HepG2 (cell line): ENCODE measurements around the gene FAM169A. TPM values are rescaled to one million over a fixed set of nuclear protein-coding genes. Genes with fewer than 3 reads are reported as not detected.

ENCODE experiments used
- ATF7 ChIP-seq, 2 experiments: fragments of 450-650 bp in 1 of 2; sonication (generic) in 1 of 2; formaldehyde crosslinking in 1 of 2; IDR thresholded peaks; 2 replicates each; pipeline versions ENCODE4 v1.4.0 to v1.6.1; 2016 to 2020; ENCODE audit warnings: antibody characterized with exemption in 1 of 2, mild to moderate bottlenecking in 1 of 2, missing genetic modification reagents in 1 of 2
- ELF4 ChIP-seq: sonication (generic); formaldehyde crosslinking; IDR thresholded peaks from 2 replicates; pipeline ENCODE4 v1.5.0; 2020; ENCODE audit warnings: missing genetic modification reagents, mild to moderate bottlenecking, moderate library complexity, borderline replicate concordance
- FOSL1 ChIP-seq: sonication (generic); formaldehyde crosslinking; IDR thresholded peaks from 2 replicates; pipeline ENCODE4 v1.9.0; 2021; ENCODE audit warnings: missing genetic modification reagents, borderline replicate concordance
- KDM3A ChIP-seq: IDR thresholded peaks from 2 replicates; pipeline ENCODE4 v1.6.1; 2018; ENCODE audit warnings: low read depth, missing compliant biosample characterization
- KLF12 ChIP-seq: sonication (generic); formaldehyde crosslinking; IDR thresholded peaks from 2 replicates; pipeline ENCODE4 v1.4.0; 2020; ENCODE audit warnings: missing genetic modification reagents, borderline replicate concordance
- MEIS1 ChIP-seq: sonication (generic); formaldehyde crosslinking; IDR thresholded peaks from 2 replicates; pipeline ENCODE4 v1.9.0; 2021; ENCODE audit warnings: mild to moderate bottlenecking, missing genetic modification reagents, moderate library complexity, borderline replicate concordance
- MTF2 ChIP-seq: sonication (generic); formaldehyde crosslinking; IDR thresholded peaks from 2 replicates; pipeline ENCODE4 v1.5.0; 2020; ENCODE audit warnings: missing genetic modification reagents, borderline replicate concordance
- PCBP2 ChIP-seq: fragments of 200-400 bp; formaldehyde crosslinking; optimal IDR thresholded peaks from 2 replicates; pipeline ENCODE3; 2018; ENCODE audit warnings: low read length, low read depth; ENCODE audit not compliant: poor library complexity, severe bottlenecking
- SNAPC2 ChIP-seq: sonication (generic); formaldehyde crosslinking; IDR thresholded peaks from 2 replicates; pipeline ENCODE4 v1.8.1; 2022; ENCODE audit warnings: mild to moderate bottlenecking, missing genetic modification reagents
- ZBTB7B ChIP-seq: sonication (generic); formaldehyde crosslinking; IDR thresholded peaks from 2 replicates; pipeline ENCODE4 v1.4.0; 2020; ENCODE audit warnings: missing genetic modification reagents
- ZNF224 ChIP-seq: sonication (generic); formaldehyde crosslinking; IDR thresholded peaks from 2 replicates; pipeline ENCODE4 v1.5.0; 2020; ENCODE audit warnings: mild to moderate bottlenecking, missing genetic modification reagents
- ZNF687 ChIP-seq: sonication (generic); formaldehyde crosslinking; IDR thresholded peaks from 2 replicates; pipeline ENCODE4 v1.5.1; 2020; ENCODE audit warnings: mild to moderate bottlenecking, missing genetic modification reagents, moderate library complexity
- ZNF768 ChIP-seq: sonication (generic); formaldehyde crosslinking; IDR thresholded peaks from 2 replicates; pipeline ENCODE4 v1.4.0; 2020; ENCODE audit warnings: missing genetic modification reagents
- ZNF879 ChIP-seq: sonication (generic); formaldehyde crosslinking; IDR thresholded peaks from 2 replicates; pipeline ENCODE4 v1.8.1; 2023; ENCODE audit warnings: missing genetic modification reagents
- polyA plus RNA-seq, 8 experiments: library from polyadenylated mRNA; depleted of rRNA in 3 of 8; stranded (reverse) in 7 of 8; unstranded in 1 of 8; fragments of >200 nt; fragmentation: Illumina TruSeq in 4 of 8; extraction: Trizol in 4 of 8; gene quantifications; 2 replicates each; pipeline versions ENCODE4 v1.2.1 to v1.2.3, GENCODE V29; 2011 to 2016; ENCODE audit warnings: low read depth in 4 of 8, missing spikeins in 1 of 8, mixed read lengths in 1 of 8; ENCODE audit not compliant: insufficient read depth in 1 of 8
- total RNA-seq, 5 experiments: library from RNA; depleted of rRNA; stranded (reverse); fragments of >200 nt; fragmentation: Illumina TruSeq; extraction: Trizol; gene quantifications; 2 replicates each; pipeline ENCODE4 v1.2.3, GENCODE V29; 2016; ENCODE audit warnings: low read depth in 1 of 5
- TF ChIP-seq, protein P1 (sequence below): IDR thresholded peaks from 2 replicates; pipeline ENCODE4 v1.6.1; 2012; ENCODE audit warnings: low read length, improper control_type of control experiment
- TF ChIP-seq, protein P2 (sequence below): sonication (generic); formaldehyde crosslinking; IDR thresholded peaks from 2 replicates; pipeline ENCODE4 v1.8.0; 2022; ENCODE audit warnings: missing genetic modification reagents, low read depth, mild to moderate bottlenecking, borderline replicate concordance
- TF ChIP-seq, protein P3 (sequence below): sonication (generic); formaldehyde crosslinking; IDR thresholded peaks from 2 replicates; pipeline ENCODE4 v1.8.0; 2022; ENCODE audit warnings: mild to moderate bottlenecking, missing genetic modification reagents, moderate library complexity
- TF ChIP-seq, protein P4 (sequence below): sonication (generic); formaldehyde crosslinking; IDR thresholded peaks from 2 replicates; pipeline ENCODE4 v1.4.0; 2020; ENCODE audit warnings: missing genetic modification reagents
- TF ChIP-seq, protein P5 (sequence below): sonication (generic); formaldehyde crosslinking; IDR thresholded peaks from 2 replicates; pipeline ENCODE4 v1.4.0; 2020; ENCODE audit warnings: missing genetic modification reagents

Gene FAM169A
- total and polyA plus RNA-seq, 2 of the 13 experiments (the other 11 are each of a cell fraction or from before 2014, with no cell fraction given) = 21.1 to 110 TPM

DNA sequence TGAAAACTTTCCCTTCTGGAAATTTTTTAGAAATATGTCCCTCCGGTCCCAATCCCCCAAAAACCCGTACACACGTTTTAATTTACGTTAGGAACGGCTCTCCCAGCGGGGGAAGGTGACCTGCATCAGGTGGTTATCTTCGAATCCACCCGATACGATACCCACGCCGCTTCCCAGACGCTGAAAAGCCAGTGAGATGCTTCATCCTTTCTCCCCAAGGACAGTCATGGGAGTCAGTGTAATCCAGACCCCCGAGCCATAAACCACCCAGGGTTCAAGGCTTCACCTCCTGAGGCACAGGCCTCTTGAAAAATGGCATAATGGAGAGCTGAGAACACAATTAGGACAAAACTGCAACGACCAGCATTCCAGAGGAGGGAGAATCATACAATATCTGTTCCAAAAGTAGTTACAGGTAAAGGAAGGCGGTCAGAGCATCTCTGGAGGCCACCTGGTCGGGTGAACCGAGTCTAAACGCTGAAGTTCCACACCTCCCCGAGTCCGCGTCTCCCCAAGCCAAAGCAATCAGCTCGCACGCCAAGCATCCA lies 857 bp downstream of the FAM169A start (continued):
- TF ChIP-seq, protein P1, sequence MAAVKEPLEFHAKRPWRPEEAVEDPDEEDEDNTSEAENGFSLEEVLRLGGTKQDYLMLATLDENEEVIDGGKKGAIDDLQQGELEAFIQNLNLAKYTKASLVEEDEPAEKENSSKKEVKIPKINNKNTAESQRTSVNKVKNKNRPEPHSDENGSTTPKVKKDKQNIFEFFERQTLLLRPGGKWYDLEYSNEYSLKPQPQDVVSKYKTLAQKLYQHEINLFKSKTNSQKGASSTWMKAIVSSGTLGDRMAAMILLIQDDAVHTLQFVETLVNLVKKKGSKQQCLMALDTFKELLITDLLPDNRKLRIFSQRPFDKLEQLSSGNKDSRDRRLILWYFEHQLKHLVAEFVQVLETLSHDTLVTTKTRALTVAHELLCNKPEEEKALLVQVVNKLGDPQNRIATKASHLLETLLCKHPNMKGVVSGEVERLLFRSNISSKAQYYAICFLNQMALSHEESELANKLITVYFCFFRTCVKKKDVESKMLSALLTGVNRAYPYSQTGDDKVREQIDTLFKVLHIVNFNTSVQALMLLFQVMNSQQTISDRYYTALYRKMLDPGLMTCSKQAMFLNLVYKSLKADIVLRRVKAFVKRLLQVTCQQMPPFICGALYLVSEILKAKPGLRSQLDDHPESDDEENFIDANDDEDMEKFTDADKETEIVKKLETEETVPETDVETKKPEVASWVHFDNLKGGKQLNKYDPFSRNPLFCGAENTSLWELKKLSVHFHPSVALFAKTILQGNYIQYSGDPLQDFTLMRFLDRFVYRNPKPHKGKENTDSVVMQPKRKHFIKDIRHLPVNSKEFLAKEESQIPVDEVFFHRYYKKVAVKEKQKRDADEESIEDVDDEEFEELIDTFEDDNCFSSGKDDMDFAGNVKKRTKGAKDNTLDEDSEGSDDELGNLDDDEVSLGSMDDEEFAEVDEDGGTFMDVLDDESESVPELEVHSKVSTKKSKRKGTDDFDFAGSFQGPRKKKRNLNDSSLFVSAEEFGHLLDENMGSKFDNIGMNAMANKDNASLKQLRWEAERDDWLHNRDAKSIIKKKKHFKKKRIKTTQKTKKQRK = no peak
- TF ChIP-seq MEIS1 (CRISPR knock-in tag) (no peak), ZNF687 (CRISPR knock-in tag) (peak; percentile 54; the same call in 1 of the 2 replicates), PCBP2 (no peak), ZNF879 (no peak), ZNF768 (no peak), SNAPC2 (CRISPR knock-in tag) (no peak), ZBTB7B (no peak), MTF2 (no peak), KDM3A (no peak), ELF4 (no peak), FOSL1 (CRISPR knock-in tag) (no peak), KLF12 (CRISPR knock-in tag) (no peak), ATF7 (IDR thresholded peaks at IDR 0.05) (no peak), ATF7 (CRISPR knock-in tag; IDR thresholded peaks at IDR 0.05) (no peak), ZNF224 (CRISPR knock-in tag) (no peak)
- TF ChIP-seq, protein P2, sequence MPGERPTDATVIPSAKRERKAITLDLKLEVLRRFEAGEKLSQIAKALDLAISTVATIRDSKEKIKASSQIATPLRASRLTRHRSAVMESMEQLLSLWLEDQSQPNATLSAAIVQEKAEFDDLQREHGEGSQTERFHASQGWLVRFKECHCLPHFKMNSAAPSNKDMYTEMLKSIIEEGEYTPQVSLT = no peak
- TF ChIP-seq, protein P3, sequence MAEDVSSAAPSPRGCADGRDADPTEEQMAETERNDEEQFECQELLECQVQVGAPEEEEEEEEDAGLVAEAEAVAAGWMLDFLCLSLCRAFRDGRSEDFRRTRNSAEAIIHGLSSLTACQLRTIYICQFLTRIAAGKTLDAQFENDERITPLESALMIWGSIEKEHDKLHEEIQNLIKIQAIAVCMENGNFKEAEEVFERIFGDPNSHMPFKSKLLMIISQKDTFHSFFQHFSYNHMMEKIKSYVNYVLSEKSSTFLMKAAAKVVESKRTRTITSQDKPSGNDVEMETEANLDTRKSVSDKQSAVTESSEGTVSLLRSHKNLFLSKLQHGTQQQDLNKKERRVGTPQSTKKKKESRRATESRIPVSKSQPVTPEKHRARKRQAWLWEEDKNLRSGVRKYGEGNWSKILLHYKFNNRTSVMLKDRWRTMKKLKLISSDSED (CRISPR knock-in tag) = no peak
- TF ChIP-seq, protein P4, sequence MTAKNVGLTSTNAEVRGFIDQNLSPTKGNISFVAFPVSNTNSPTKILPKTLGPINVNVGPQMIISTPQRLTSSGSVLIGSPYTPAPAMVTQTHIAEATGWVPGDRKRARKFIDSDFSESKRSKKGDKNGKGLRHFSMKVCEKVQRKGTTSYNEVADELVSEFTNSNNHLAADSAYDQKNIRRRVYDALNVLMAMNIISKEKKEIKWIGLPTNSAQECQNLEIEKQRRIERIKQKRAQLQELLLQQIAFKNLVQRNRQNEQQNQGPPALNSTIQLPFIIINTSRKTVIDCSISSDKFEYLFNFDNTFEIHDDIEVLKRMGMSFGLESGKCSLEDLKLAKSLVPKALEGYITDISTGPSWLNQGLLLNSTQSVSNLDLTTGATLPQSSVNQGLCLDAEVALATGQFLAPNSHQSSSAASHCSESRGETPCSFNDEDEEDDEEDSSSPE (CRISPR knock-in tag) = no peak
- TF ChIP-seq, protein P5, sequence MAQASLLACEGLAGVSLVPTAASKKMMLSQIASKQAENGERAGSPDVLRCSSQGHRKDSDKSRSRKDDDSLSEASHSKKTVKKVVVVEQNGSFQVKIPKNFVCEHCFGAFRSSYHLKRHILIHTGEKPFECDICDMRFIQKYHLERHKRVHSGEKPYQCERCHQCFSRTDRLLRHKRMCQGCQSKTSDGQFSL (CRISPR knock-in tag) = no peak
